Measurements from ENCODE around the gene CASQ1. TPM values are rescaled to one million over a fixed set of nuclear protein-coding genes. Genes with fewer than 3 reads are reported as not detected.

The CASQ1 gene
- total and polyA plus RNA-seq, 2 of the 13 experiments (the other 11 are each of a cell fraction or from before 2014, with no cell fraction given): 0.09 to 0.20 TPM

GRCh38 chr1:160148121-160148520 is 42.3 kb upstream of the CASQ1 start (continued):
- no peak for TF ChIP-seq MTF2 (CRISPR knock-in tag; IDR thresholded peaks at IDR 0.05; ENCODE audit: borderline replicate concordance)
- no peak for TF ChIP-seq SIN3B (IDR thresholded peaks at IDR 0.05; ENCODE audit: low read length)
- no peak for TF ChIP-seq SOX13 (IDR thresholded peaks at IDR 0.05)
- peak in 1 of 2 experiments; percentile 20; a peak in 1 of 4 replicates for TF ChIP-seq SOX13 (CRISPR knock-in tag; conservative IDR thresholded peaks at IDR 0.05 in 1 of 2, IDR thresholded peaks at IDR 0.05 in 1 of 2)
- no peak for TF ChIP-seq ZNF761 (CRISPR knock-in tag; conservative IDR thresholded peaks at IDR 0.05)
- TF ChIP-seq, protein P1, sequence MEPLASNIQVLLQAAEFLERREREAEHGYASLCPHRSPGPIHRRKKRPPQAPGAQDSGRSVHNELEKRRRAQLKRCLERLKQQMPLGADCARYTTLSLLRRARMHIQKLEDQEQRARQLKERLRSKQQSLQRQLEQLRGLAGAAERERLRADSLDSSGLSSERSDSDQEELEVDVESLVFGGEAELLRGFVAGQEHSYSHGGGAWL (CRISPR knock-in tag; IDR thresholded peaks at IDR 0.05): no peak
- TF ChIP-seq, protein P2, sequence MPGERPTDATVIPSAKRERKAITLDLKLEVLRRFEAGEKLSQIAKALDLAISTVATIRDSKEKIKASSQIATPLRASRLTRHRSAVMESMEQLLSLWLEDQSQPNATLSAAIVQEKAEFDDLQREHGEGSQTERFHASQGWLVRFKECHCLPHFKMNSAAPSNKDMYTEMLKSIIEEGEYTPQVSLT (CRISPR knock-in tag; IDR thresholded peaks at IDR 0.05; ENCODE audit: borderline replicate concordance, low read depth): no peak
- TF ChIP-seq ZNF609 (CRISPR knock-in tag; IDR thresholded peaks at IDR 0.05; ENCODE audit: borderline replicate concordance): peak; percentile 54; the same call in 1 of the 2 replicates
- TF ChIP-seq MED1 (CRISPR knock-in tag; IDR thresholded peaks at IDR 0.05): 0 out of 2 replicates have a peak, but pooled peaks have one; percentile 26
- no peak for TF ChIP-seq CCDC6 (CRISPR knock-in tag; IDR thresholded peaks at IDR 0.05)
- peak; percentile 43; the same call in 1 of the 2 replicates for TF ChIP-seq TARDBP (CRISPR knock-in tag; IDR thresholded peaks at IDR 0.05)
- TF ChIP-seq SYNCRIP (IDR thresholded peaks at IDR 0.05; ENCODE audit: insufficient read depth, low read depth, low read length): no peak
- TF ChIP-seq EHMT2 (IDR thresholded peaks at IDR 0.05; ENCODE audit: borderline replicate concordance, low read depth, low read length): peak; percentile 9; the same call in 1 of the 2 replicates
- no peak for TF ChIP-seq ZSCAN31 (CRISPR knock-in tag; IDR thresholded peaks at IDR 0.05; ENCODE audit: low read depth)
- peak; percentile 88 for TF ChIP-seq NR2F6 (IDR thresholded peaks at IDR 0.05)
- TF ChIP-seq NR2F6 (CRISPR knock-in tag; IDR thresholded peaks at IDR 0.05): peak; percentile 87
- peak; percentile 76 for TF ChIP-seq RARA (CRISPR knock-in tag; IDR thresholded peaks at IDR 0.05)
- 0 out of 2 replicates have a peak, but pooled peaks have one; percentile 24 for TF ChIP-seq AHDC1 (CRISPR knock-in tag; IDR thresholded peaks at IDR 0.05; ENCODE audit: borderline replicate concordance)
- TF ChIP-seq ZEB1 (IDR thresholded peaks at IDR 0.05; ENCODE audit: insufficient replicate concordance, low read depth): no peak
- TF ChIP-seq ELF4 (CRISPR knock-in tag; IDR thresholded peaks at IDR 0.05; ENCODE audit: borderline replicate concordance): no peak

Measured in HepG2 (cell line).